ENCODE data around the gene ROR1.

- TF ChIP-seq, protein P1, sequence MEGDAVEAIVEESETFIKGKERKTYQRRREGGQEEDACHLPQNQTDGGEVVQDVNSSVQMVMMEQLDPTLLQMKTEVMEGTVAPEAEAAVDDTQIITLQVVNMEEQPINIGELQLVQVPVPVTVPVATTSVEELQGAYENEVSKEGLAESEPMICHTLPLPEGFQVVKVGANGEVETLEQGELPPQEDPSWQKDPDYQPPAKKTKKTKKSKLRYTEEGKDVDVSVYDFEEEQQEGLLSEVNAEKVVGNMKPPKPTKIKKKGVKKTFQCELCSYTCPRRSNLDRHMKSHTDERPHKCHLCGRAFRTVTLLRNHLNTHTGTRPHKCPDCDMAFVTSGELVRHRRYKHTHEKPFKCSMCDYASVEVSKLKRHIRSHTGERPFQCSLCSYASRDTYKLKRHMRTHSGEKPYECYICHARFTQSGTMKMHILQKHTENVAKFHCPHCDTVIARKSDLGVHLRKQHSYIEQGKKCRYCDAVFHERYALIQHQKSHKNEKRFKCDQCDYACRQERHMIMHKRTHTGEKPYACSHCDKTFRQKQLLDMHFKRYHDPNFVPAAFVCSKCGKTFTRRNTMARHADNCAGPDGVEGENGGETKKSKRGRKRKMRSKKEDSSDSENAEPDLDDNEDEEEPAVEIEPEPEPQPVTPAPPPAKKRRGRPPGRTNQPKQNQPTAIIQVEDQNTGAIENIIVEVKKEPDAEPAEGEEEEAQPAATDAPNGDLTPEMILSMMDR (IDR thresholded peaks at IDR 0.05; ENCODE audit: low read length): no peak
- TF ChIP-seq EZH2 (optimal IDR thresholded peaks at IDR 0.05; ENCODE audit: low read depth, low read length) (no peak), EZH2phosphoT487 (IDR thresholded peaks at IDR 0.05; ENCODE audit: low read length) (no peak)
Observed at GRCh38 chr1:64072089-64072793, 298.4 kb downstream of the ROR1 start.
